Left lung (tissue), 10 donors: ENCODE data around the gene ZC3H8. TPM values are rescaled to one million over a fixed set of nuclear protein-coding genes. Genes with fewer than 3 reads are reported as not detected.
A peak's percentile ranks its signal among the peaks of the same experiment; 100 is the strongest.

ENCODE experiments used
- ATAC-seq: fragments of 200-7000 bp; cut with Tn5 transposase; one replicate; pipeline ENCODE4 v1.9.1; 2020; ENCODE audit warnings: moderate library complexity
- DNase-seq, 4 donors: peaks; one replicate each; pipeline ENCODE4 v3.0.0-alpha.2; 2013 to 2020
- H3K27ac ChIP-seq, 2 donors: fragments of 200-600 bp; sonication (generic) in 1 of 2; one replicate each; pipeline versions ENCODE4 v1.5.0 to v1.8.0; 2020 to 2021
- H3K27me3 ChIP-seq, 2 donors: fragments of 200-600 bp; sonication (generic) in 1 of 2; one replicate each; pipeline versions ENCODE4 v1.5.0 to v1.8.0; 2020 to 2021
- H3K36me3 ChIP-seq, 2 donors: fragments of 200-600 bp; sonication (generic) in 1 of 2; one replicate each; pipeline versions ENCODE4 v1.5.0 to v1.8.0; 2020 to 2021
- H3K4me1 ChIP-seq, 2 donors: fragments of 200-600 bp; one replicate each; pipeline ENCODE4 v1.8.0; 2021
- H3K4me3 ChIP-seq, 2 donors: fragments of 200-600 bp; sonication (generic) in 1 of 2; one replicate each; pipeline versions ENCODE4 v1.5.0 to v1.8.0; 2020 to 2021; ENCODE audit warnings: mild to moderate bottlenecking in 1 of 2
- H3K9me3 ChIP-seq, 2 donors: fragments of 200-600 bp; sonication (generic) in 1 of 2; one replicate each; pipeline versions ENCODE4 v1.5.0 to v1.8.0; 2020 to 2021
- CTCF ChIP-seq, 2 donors: fragments of 200-600 bp; sonication (generic) in 1 of 2; IDR thresholded peaks; one replicate each; pipeline versions ENCODE4 v1.5.0 to v1.8.0; 2021; ENCODE audit warnings: antibody characterized with exemption in 2 of 2
- intact Hi-C, 2 donors: fragments of 100-400 bp; cut with DNase I; formaldehyde crosslinking; loops; one replicate each; pipeline versions ENCODE4 v1.11.2 to v1.14.2; 2022
- polyA plus RNA-seq, 6 donors: library from polyadenylated mRNA; unstranded; fragments of 120-200 nt; gene quantifications; one replicate each; pipeline ENCODE4 v1.2.1, GENCODE V29; 2013; ENCODE audit not compliant: insufficient read length in 6 of 6
- total RNA-seq, 2 donors: library from RNA; stranded (reverse); fragmentation: NEBNext Ultra II Directional; extraction: Animal tissue kit (Norgen Biotek cat#: 25700); gene quantifications; one replicate each; pipeline ENCODE4 v1.2.1, GENCODE V29; 2021
- donor health status: DM: no; HTN: yes; CAD: no.
- donor health status: DM: no; HTN: no; CAD: no.

Gene ZC3H8
- total and polyA plus RNA-seq, 8 donors, result 4.5 to 29.4 (median 21.4) TPM

- peaks cover 8 to 12% of the 10 kb centered on the region in 2 donors for H3K4me1 ChIP-seq
- H3K9me3 ChIP-seq, result no peaks in the 10 kb centered on the region
- intact Hi-C loops, result no loop called here
- no peak overlapping the region for H3K27ac ChIP-seq
- H3K27me3 ChIP-seq, result no peaks in the 10 kb centered on the region
- TF ChIP-seq CTCF (IDR thresholded peaks at IDR 0.05), result no peak
- H3K4me3 ChIP-seq, result no peak overlapping the region
- ATAC-seq (no peak), DNase-seq (no peak)
- no peaks in the 10 kb centered on the region for H3K36me3 ChIP-seq
Measured at GRCh38 chr2:112277596-112278220, 22.9 kb upstream of the ZC3H8 start.

GRCh38 chr2:112276954-112277353 lies 22.1 kb upstream of the ZC3H8 start:
- Histone ChIP-seq H3K27ac (peak overlapping the region in 1 of 2 donors; percentile 100), H3K4me3 (peak overlapping the region; percentile 72 to 73), H3K36me3 (no peaks in the 10 kb centered on the region), H3K4me1 (peaks cover 8 to 12% of the 10 kb centered on the region in 2 donors), H3K27me3 (no peaks in the 10 kb centered on the region), H3K9me3 (no peaks in the 10 kb centered on the region)
- no peak for DNase-seq
- ATAC-seq, result no peak
- TF ChIP-seq CTCF (IDR thresholded peaks at IDR 0.05), result no peak
- intact Hi-C loops, result no loop called here

DNA sequence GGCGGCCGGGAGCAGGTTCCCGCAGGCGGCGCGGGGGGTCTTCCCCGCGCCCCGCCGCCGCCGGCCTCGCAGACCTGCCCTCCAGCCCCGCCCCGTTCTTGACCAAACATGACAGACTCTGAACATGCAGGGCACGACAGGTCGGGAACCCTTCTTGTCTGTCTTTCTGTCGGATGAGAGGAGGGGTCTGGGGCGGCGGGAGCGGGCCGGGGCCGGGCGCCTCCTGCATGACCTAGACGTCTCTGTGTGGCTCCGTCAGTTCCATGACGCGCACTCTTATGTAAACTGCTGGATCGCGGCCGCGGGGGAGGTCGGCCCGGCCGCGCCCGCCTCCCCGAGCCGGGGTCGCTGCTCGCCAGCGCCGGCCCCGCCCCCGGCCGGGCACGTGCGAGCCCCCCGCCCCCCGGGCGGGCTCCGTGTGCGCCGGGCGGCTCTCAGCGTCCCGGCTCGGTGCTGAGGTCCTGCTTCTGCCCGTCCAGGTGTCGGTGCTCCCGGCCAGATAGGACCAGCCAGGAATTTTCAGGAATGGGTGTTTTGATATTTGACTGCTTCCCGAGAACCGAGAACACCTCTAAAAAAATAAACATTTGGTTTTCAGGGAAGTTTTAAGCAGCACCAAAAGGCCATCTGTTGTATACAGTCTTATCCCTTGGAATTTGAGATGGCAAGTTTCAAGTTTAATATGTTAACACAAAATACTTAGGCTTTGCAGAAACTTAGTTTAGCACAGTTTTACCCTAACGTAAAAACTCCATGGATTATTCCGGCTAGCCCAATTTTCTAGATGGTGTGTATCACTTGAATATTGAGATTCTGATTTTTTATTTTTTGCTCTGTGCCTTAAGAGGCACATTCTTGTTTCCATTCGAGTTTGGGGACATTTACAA lies 21.3 kb upstream of the ZC3H8 start:
- H3K27ac ChIP-seq, result peak overlapping the region; percentile 100
- no peak for TF ChIP-seq CTCF (IDR thresholded peaks at IDR 0.05)
- ATAC-seq, result peak; percentile 86
- H3K27me3 ChIP-seq, result no peaks in the 10 kb centered on the region
- DNase-seq, result peak; percentile 90 to 95 (median 92)
- peak overlapping the region; percentile 72 to 73 for H3K4me3 ChIP-seq
- intact Hi-C loops, result no loop called here
- no peaks in the 10 kb centered on the region for H3K36me3 ChIP-seq
- peaks cover 8 to 12% of the 10 kb centered on the region in 2 donors for H3K4me1 ChIP-seq
- no peaks in the 10 kb centered on the region for H3K9me3 ChIP-seq

DNA sequence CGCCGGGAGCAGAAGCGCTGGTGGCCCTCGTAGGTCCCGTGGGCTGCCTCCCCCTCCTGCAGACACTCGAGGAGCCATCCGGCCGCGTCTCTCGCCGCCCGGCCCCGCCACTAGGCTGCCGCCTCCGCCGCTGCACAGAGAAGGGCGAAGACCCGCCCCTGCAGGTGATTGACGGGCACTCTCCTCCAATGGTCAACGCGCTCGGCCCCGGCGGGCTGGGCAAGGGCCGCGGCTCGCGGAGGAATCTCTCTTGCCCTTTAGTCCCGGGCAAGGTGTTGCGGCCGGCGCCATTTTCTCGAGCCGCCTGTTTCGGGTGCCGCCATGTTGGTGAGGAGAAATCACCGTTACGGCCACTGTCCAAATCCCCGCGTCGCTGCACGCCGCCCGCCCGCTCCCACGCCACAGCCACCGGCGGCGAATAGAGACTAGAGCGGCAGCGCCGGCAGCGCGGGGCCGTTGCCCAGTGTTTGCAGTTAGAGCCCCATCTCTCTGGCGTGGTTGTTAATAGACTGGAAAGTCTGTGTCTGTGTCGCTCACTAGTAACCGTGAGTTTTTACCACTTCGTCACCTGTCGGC lies 20.6 kb upstream of the ZC3H8 start, which contains the start of gene ZC3H6:
Gene ZC3H6, plus strand, starts transcription at position 287 of the 576 bp plus-strand sequence. CDS start 398 bp downstream, outside the sequence.
- H3K27ac ChIP-seq, result peak within 1 kb of the TSS; percentile 100
- TF ChIP-seq CTCF (IDR thresholded peaks at IDR 0.05), result peak in 1 of 2 donors; percentile 39
- no peaks in the 10 kb centered on the region for H3K27me3 ChIP-seq
- ATAC-seq (peak; percentile 99), DNase-seq (peak; percentile 98 to 99 (median 98))
- no peaks in the 10 kb centered on the region for H3K9me3 ChIP-seq
- no peaks in the 10 kb centered on the region for H3K36me3 ChIP-seq
- intact Hi-C loops, result no loop called here
- peak within 1 kb of the TSS; percentile 72 to 73 for H3K4me3 ChIP-seq
- H3K4me1 ChIP-seq, result peaks cover 8 to 12% of the 10 kb centered on the region in 2 donors

DNA sequence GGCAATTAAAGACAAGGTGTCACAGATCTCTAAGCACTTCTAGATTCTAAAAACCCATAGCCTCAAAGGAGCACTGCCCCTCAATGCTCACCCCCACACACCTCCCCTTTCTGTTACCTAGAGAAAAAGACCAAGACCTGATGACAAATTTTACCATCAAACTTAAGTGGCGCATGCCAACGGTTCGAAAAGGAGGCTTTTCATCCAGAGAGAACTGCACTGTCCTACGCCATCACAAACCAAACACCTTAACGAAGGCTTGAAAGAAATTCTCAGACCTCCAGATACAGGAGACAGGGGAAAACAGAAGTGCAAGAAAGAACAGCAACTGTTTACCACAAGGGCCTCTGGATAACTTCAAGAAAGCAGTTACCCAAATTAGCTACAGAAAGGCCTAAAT lies 18.5 kb upstream of the ZC3H8 start:
- intact Hi-C loops, result no loop called here
- H3K9me3 ChIP-seq, result peaks cover 0 to 2% of the 10 kb centered on the region in 2 donors
- no peak for TF ChIP-seq CTCF (IDR thresholded peaks at IDR 0.05)

More for the DNA sequence above, 18.5 kb upstream of the ZC3H8 start:
- H3K27me3 ChIP-seq, result no peaks in the 10 kb centered on the region
- H3K27ac ChIP-seq, result no peak overlapping the region
- H3K36me3 ChIP-seq, result no peaks in the 10 kb centered on the region
- no peak for ATAC-seq
- H3K4me3 ChIP-seq, result no peak overlapping the region
- no peak for DNase-seq
- peaks cover 8 to 11% of the 10 kb centered on the region in 2 donors for H3K4me1 ChIP-seq
